Vagina (tissue), 2 donors: ENCODE data around the gene SSUH2.

ENCODE experiments used
- POLR2A ChIP-seq, 2 donors: fragments of 450-650 bp; IDR thresholded peaks; one replicate each; pipeline ENCODE4 v1.6.1; 2017; ENCODE audit warnings: antibody characterized with exemption in 2 of 2, mild to moderate bottlenecking in 2 of 2, moderate library complexity in 2 of 2
- POLR2AphosphoS5 ChIP-seq, 2 donors: sonication (generic); formaldehyde crosslinking; IDR thresholded peaks; one replicate each; pipeline ENCODE4 v1.9.0; 2017; ENCODE audit warnings: antibody characterized with exemption in 2 of 2, mild to moderate bottlenecking in 2 of 2, low read depth in 1 of 2; ENCODE audit not compliant: insufficient read depth in 1 of 2
- TF ChIP-seq, protein P1 (sequence below), 3 experiments: fragments of 450-650 bp in 2 of 3; fragments of 200-600 bp in 1 of 3; sonication (generic) in 1 of 3; IDR thresholded peaks; one replicate each; pipeline ENCODE4 v1.5.1; 2017 to 2019; ENCODE audit warnings: antibody characterized with exemption in 3 of 3, mild to moderate bottlenecking in 2 of 3, moderate library complexity in 2 of 3

DNA sequence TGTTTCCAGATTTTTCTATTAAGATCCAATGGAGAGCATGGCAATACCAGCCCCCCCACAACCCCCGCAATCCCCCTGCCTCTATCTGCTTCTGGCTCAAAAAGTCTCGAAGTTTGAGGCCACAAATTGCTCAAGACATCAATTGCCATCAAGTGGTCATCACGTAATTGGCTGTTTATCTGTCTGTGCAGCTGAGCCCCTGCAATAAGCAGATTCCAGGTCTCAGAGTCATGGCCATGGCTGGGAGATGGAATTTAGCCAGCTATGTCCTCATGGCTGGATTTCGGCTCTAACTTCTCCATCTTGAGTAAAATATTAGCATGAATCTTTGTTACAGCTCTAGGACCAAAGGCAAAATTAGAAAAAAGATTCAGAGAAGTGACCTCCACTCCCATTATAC is 22.7 kb downstream of the SSUH2 start:
- TF ChIP-seq POLR2A (IDR thresholded peaks at IDR 0.05) = no peak
- TF ChIP-seq, protein P1, sequence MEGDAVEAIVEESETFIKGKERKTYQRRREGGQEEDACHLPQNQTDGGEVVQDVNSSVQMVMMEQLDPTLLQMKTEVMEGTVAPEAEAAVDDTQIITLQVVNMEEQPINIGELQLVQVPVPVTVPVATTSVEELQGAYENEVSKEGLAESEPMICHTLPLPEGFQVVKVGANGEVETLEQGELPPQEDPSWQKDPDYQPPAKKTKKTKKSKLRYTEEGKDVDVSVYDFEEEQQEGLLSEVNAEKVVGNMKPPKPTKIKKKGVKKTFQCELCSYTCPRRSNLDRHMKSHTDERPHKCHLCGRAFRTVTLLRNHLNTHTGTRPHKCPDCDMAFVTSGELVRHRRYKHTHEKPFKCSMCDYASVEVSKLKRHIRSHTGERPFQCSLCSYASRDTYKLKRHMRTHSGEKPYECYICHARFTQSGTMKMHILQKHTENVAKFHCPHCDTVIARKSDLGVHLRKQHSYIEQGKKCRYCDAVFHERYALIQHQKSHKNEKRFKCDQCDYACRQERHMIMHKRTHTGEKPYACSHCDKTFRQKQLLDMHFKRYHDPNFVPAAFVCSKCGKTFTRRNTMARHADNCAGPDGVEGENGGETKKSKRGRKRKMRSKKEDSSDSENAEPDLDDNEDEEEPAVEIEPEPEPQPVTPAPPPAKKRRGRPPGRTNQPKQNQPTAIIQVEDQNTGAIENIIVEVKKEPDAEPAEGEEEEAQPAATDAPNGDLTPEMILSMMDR (IDR thresholded peaks at IDR 0.05) = no peak
- no peak for TF ChIP-seq POLR2AphosphoS5 (IDR thresholded peaks at IDR 0.05; ENCODE audit: insufficient read depth in 1 of 2, low read depth in 1 of 2)
